Hematopoietic multipotent progenitor cell treated with erythropoietin and hydrocortisone succinate and interleukin-3 and kit ligand, for 17 days (in vitro differentiated cells): Measurements from ENCODE around the gene SH2D1A.
A peak's percentile ranks its signal among the peaks of the same experiment; 100 is the strongest.
"Not testable (repeated sequence)": the region's sequence is repeated elsewhere in the genome, so short reads cannot be mapped to it uniquely, and the experiment has no call there.

Experiments
- DNase-seq: peaks from one replicate; pipeline ENCODE4 v3.0.0-alpha.2; 2015; ENCODE audit warnings: low spot score

SH2D1A gene

DNA sequence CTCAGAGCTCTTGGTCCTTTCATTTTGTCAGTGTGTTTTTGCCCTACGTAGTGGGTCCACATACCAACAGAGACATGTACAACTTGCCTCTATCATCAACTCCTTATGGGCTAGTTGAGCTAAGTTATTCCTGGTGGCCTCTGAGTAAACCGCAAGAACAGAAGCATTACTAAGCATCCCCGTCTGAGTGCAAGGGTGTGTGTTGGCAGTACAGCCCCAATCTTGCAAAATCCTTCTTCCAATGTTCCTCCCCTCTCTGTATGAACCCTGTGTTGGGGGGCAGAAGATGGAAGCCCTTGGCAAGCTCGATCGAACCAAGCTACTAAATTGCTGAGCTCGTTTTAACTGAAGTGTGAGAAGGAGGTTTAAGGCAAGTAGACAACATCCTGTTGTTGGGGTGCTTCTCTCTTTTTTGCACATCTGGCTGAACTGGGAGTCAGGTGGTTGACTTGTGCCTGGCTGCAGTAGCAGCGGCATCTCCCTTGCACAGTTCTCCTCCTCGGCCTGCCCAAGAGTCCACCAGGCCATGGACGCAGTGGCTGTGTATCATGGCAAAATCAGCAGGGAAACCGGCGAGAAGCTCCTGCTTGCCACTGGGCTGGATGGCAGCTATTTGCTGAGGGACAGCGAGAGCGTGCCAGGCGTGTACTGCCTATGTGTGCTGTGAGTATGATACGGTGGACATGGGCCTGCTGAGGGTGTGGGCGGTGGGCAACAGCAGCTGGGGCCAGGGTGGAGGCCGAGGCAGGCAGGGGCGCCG lies at the start of gene SH2D1A:
Gene SH2D1A (plus strand): TSS at position 447 of the 760 bp plus-strand sequence. CDS start 80 bp downstream, at position 527.
- no peak for DNase-seq

DNA sequence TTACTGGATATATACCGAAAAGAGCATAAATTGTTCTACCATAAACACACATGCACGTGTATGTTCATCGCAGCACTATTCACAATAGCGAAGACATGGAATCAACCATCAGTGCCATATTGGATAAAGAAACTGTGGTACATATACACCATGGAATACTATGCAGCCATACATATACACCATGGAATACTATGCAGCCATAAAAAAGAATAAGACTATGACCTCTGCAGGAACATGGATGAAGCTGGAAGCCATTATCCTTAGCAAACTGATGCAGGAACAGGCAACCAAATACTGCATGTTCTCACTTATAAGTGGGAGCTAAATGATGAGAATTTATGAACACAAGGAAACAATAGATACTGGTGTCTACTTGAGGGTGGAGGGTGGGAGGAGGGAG lies 47.0 kb upstream of the SH2D1A start:
- not testable (repeated sequence) for DNase-seq

DNA sequence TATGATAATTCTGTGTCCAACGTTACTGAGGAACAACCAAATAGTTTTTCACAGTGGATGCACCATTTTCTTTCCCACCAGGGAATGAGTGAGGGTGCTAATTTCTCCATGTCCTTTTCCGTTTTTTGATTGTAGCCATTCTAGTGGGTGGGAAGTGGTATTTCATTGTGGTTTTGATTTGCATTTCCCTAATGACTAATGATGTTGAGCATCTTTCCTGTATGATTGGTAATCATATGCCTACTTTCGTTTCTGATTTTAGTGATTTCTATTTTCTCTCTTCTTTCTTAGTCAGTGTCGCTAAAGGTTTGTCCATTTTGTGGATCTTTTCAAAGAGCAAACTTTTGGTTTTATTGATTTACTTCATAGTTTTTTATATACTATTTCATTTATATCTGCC lies 46.0 kb upstream of the SH2D1A start:
- no peak for DNase-seq

DNA sequence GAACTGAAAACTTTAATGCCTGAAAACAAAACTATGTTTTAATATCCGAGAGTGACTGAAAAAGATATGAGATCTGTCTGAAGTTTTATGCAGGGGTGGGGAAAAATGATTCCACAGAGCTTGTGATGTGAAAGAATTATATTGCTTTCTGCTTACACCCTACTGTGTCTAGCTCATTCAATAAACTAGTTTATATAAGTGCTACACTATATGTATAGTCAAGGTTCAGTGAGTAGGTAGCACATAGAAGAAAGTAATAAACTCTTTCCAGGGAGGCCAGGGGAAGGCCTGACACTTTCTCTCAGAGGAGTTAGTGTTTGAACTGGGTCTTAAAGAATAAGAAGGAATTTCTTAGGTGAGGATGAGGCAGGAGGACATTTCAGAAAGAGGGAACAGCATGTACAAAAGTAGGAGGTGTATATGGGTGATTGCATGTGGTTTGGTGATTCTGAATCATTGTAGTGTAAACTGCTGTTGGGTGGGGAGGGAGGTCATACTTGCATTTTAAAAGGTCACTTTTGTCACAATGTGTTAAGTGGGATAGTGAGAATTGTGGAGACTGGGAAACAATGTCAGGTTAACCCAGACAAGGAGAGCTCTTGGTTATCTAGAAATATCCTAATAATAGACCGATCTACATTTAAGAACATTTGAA lies 39.0 kb upstream of the SH2D1A start:
- no peak for DNase-seq

DNA sequence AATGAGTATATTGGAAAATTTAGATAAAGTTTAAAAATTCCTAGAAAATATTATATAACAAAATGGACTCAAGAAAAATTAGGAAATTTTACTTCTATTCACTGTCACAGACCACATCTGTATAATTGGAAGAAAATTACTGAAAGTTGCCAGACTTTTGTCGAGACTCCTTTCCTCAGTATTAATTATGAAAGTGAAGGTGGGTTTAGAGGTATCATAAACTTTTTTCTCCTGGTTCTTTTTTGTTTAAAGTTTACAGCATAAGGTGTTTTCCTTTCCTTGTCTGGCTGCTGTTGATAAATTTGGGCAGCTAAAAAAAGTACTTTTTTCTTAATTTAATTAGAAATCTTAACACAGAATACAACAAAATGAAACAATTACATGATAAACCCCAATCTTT lies 20.6 kb upstream of the SH2D1A start:
- DNase-seq = no peak

DNA sequence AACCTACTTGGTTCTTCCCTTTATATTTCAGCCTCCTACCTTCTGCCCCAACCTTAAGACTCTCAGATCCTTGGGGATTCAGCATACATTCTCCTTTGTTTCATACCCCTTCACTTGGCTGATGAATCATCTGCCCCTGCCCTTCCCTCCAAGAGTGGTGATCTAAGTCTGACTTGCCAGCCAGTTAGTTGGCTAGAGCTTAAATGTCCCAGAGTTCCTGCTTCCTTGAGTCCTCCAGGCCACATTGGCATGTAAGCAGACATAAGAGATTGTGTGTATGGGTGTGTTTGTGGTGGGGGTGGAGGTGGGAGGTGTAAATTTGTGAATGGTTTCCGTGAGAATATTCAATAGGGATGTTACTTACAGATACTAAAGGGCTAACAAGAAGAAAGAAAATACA lies 17.6 kb upstream of the SH2D1A start:
- no peak for DNase-seq

DNA sequence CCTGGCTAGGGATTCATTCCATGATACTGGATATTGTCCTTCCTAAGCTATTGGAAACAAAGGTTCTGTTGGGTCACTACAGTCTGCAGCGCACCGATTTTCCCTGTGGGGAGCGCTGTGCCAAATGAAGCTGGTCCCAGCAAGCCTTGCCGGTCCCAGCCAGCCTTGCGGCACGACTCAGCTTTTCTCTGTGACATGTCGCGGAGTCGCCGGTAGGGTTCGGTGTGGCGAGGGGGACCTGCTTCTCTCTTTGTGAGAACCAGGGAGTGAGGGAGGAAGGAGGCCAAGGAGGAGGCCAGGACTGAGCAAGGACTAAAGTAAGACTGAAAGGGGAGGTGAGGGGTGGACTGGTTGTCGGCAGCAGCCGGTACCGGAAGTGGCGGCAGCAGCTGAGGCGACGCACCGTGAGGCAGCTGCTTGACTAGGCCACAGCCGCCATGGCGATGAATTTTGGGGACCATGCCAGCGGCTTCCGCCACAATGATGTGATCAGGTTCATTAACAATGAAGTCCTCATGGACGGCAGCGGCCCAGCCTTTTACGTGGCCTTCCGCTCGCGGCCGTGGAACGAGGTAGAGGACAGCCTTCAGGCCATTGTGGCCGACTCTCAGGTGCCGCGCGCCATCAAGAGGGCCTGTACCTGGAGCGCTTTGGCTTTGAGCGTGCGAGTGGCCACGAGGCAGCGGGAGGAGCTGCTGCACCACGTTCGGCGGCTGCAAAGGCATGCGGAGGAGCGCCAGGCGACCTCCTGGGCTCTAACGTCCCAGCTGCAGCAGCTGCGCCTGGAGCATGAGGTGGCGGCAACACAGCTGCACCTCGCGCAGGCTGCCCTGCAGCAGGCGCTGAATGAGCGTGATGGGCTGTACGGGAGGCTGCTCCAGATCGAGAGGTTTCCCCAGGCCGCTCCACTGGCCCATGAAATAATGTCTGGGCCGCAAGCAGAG lies 13.6 kb upstream of the SH2D1A start, which contains the start of gene TEX13D:
Gene TEX13D (plus strand): TSS at position 180 of the 944 bp plus-strand sequence. CDS start 258 bp downstream, at position 438.
- DNase-seq = no peak

DNA sequence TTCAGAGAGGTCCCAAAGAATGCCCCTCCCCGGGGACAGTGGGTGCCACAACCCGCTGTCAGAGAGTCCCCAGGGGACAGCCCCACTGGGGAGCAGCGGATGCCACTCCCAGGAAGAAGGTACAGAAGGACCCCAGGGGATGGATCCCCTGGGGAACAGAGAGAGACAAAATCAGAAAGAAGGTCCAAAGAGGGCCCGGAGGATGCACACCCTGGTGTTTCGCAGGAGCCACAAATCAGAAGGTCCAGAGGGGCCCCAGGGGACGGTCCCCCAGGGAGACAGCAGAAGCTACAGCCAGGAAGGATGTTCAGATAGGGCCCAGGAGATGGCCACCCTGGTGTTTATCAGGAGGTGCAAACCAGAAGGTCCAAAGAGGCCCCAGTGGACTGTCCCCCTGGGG lies 12.5 kb upstream of the SH2D1A start:
- DNase-seq = no peak

DNA sequence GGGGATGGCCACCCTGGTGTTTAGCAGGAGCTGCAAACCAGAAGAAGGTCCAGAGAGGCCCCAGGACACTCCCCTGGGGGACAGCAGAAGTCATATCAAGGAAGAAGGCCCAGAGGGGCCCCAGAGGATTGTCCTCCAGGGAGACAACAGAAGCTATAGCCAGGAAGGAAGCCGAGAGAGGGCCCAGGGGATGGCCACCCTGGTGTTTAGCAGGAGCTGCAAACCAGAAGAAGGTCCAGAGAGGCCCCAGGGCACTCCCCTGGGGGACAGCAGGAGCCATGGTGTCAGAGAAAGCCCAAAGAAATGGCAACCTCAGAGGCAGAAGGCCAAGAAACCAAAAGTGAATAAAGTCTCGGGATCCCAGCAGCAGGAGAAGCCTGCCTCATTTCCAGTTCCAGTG lies 11.8 kb upstream of the SH2D1A start:
- DNase-seq = not testable (repeated sequence)

DNA sequence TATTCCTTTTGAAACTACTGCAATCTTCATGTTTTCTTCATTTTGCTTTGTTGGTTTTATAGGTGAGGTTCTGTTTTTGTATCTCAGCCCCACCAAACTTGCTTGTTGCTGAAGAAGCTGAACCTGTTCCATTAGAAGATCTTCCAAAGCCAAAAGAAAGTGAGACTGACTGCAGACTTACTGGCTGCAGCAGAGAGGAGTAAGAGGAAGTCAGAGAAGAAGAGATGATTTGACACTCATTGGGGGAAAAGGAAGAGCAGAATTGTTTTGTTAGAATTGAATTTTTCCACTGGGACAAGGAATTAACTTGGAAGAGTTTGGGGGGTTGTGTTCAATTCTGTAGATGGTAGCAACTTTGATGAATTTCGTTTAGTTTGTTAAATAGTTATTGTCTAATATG lies 10.8 kb upstream of the SH2D1A start:
- no peak for DNase-seq

DNA sequence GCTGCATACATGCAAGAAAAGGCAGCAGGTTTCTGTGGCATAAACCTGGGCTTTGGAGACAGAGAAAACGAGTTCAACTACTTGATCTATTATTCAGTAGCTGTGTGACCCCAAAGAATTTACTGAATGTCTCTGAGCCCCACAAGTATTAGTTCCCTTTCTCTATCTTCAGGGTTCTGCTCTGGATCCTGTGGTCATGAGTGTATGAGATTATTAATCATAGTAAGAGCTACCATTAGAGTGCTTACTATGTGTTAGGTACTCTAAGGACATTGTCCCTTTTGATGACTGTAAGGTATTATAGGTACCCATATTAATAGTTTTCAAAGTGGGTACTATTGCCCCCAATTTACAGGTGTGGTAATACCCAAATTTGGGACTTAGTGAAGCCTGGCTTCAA lies 8.4 kb upstream of the SH2D1A start:
- DNase-seq = no peak

DNA sequence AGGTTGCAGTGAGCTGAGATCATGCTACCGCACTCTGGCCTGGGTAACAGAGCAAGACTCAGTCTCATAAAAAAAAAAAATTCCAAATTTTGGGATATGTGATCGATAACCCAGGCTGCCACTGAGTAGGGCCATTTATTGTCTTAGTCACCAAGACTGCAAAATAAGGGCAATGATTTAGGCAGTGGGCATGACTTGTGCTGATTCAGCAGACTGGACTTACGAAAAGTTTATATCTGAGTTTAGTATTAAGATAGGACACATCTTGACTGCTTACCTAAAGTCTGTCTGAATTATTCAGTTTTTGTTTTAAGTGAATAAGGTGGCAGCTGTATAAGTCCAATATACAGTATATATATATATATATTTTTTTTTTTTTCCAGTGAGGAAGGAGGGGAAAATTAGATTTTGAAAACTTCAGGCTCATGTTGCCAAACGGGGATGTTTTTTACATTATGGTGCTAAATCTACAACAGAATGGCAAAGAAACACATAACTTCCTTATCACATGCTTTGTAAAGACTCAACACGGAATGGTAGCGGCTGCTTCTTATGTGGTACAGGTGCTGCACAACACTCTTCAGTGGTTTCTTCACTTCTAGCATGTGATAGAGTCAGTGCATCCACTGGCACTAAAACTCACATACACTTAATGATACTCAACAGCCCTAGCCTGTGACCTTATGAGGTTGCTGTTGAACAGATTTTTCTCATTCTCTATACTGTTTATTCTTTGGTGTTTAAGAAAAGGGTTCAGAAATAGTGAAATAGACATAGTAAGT lies 7.4 kb upstream of the SH2D1A start:
- DNase-seq = no peak

DNA sequence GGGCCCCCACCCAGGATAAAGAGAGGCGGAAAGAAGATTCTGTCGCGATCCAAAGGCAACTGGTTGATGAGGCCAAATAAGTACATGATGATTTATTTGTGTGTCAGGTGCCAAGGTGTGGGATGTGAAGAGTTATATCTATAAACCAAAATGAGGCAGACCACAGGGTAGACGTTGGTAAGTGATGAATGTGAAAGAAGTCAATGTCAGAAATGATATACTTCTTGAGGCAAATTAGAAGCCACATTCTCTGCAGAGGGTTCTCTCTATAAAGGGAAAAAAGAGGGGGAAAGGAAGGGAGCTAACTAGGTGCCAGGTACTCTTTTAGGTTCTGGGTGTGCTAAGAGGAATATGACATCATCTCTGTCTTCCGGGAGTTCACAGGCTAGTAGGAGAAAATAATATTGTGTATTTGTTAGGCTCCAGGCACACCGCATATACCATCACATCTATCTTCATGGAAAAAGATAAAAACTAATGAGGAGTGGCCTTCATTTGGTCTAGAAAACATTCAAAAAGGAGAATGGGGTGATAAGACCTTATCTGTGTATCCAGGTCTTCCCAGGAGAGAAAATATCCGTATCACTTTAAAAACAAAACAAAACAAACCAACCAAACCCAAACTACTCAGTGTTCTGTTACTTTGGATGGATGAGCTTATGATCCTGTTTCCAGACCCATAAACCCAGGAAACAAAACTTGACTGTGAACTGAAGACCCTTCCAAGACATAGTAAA lies 4.8 kb upstream of the SH2D1A start:
- DNase-seq = no peak

DNA sequence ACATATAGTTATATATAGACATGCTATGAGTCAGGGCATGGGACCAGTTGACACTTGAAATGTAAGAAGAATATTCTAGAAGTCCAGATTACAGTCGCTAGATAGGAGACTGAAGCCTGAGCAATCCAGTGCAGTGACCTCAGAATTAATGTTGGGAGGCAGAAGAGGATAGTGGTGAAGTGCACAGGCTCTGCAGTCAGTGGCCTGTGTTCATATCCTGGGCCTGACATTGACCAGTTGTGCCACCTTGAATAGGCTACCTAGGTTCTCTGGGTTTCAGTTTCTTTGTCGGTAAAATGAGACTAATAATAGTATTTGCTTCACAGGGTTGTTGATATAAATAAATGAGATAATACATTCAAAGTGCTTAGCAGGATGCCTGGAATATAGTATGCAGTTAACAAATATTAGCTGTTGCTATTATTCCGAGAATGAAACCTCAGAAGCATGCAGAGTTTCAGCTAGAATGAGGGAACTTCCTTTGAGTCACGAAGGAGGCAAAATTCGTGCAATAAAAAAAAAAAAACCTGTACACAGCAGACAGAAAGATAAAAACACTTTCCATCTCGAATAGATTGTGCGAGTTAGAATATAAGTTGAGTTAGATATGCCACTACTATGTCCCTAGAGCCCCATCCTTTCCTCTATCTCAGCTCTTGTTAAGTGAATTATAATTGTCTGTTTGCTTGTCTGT lies 4.0 kb upstream of the SH2D1A start:
- DNase-seq = no peak

DNA sequence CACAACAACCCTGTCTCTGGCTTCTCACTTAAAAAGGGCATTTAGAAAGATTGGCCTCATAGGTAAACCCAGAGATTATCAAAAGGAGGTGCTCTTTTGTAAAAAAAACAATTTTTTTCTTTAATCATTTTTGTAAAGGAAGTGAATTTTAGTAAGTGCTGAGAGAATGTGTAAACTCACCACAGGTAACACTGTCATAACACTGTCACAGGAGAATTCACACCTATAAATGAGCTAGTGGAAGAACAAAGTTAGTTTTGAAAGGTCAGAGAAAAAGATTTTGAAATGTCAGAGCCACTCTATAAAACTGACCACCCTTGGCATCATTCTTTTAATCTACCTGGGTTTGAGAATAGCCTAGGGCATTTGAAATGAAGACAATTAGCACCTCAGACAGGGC lies 3.3 kb upstream of the SH2D1A start:
- no peak for DNase-seq

DNA sequence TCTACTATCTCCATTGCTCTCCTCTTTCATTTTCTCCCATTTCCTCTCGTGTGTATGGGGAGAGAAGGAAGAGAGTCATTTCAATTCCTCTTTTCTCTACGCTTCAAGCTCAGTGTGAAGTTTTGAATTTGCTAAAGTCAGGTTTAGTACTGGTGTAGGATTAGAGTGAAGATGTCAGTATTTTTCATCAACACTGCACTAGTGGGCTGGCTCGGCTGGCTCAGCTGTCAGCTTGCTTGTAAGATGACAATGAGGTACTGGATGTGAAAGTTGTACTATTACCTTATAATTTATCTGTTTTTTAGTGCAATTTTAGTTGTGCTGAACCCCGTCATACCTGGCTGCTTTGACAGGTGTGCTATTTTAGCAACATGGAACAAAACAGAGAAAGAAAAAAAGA lies 2.1 kb upstream of the SH2D1A start:
- no peak for DNase-seq

DNA sequence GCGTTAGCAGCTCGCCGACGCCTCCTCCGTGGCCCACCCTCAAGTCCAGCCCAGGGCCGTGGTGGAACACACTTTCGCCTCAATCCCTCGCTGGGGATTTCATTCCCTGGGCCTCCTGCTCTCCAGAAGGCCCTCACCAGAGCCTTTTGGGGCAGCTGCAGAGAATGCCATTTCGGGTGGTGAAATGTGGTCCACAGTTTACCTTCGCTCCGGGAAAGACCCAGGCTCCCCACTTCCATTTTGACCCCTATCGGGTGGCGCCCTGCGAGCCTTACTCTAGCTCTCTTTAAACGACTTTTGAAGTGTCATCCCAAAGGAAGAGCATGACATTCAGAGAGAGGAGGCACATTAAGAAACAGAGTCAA lies 496 bp downstream of the SH2D1A start:
- no peak for DNase-seq

DNA sequence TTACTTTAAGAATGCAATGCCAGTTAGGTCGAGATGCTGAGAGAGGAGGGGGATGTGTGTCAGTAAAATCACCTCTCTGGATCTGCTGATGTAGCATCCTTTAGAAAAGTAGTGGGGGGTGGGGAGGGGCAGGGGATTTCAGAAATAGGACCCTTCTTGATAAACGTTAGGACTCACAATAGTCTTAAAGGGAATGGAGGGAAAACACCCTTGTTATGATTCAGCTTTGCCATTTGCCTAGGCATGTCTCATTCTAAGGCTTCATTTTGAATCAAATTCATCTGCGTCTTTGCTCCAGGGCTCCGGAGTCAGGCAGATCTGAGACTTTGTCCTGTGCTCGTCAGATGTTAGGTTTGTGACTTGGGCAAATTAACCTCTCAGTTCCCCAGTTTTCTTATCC lies 879 bp downstream of the SH2D1A start:
- no peak for DNase-seq

DNA sequence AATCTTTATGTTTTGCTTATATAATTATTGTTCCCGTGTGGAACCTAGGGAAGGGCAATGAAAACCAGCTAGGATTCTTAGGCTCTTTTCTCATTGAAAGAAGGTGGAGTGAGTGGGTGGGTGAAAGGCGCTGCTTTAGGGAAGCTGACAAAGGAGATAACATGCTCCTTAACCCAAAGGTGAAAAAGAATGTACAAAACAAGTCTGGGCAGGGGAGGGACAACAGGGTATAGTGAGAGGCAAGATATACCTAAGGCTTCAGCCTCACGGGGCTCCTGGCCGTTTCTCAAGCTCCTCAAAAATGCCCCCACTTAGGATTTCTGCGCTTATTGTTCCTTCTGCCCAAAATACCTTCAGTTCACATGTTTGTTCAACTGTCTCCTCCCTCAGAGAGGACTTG lies 1.8 kb downstream of the SH2D1A start:
- no peak for DNase-seq

DNA sequence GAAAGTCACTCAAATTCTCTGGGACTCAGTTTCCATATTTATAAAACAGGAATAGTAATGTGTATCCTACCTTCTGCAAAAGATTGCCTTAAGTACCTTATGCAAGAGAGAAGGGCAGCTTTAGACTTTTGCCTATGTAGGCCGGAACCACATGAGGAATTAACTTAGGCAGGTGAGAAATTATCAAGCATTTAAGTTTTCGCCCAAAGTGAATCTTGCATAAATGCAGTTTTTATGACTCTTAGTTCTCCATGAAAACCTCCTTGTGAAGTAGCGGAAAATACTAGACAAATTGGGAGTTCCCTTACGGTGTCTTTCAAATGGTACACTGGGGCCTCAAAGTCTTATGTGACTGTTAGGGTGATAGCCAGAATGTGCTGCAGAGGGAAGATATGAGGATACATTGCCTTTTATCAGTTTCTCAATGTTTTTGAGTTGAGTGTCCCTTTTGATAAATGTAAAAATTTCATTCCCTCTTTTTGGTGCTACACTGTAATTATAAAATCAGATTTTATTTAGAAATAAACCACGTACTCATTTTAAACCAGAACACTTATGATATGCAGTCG lies 2.6 kb downstream of the SH2D1A start:
- peak; percentile 5 for DNase-seq
